HG03432 (cell line): ENCODE data around the gene PTPRT.

Source experiments
- ATAC-seq: cut with Tn5 transposase; IDR thresholded peaks from one replicate; pipeline ENCODE4 v1.9.1; 2021; ENCODE audit warnings: mild to moderate bottlenecking, moderate library complexity; ENCODE audit not compliant: unreplicated experiment

The PTPRT gene

DNA sequence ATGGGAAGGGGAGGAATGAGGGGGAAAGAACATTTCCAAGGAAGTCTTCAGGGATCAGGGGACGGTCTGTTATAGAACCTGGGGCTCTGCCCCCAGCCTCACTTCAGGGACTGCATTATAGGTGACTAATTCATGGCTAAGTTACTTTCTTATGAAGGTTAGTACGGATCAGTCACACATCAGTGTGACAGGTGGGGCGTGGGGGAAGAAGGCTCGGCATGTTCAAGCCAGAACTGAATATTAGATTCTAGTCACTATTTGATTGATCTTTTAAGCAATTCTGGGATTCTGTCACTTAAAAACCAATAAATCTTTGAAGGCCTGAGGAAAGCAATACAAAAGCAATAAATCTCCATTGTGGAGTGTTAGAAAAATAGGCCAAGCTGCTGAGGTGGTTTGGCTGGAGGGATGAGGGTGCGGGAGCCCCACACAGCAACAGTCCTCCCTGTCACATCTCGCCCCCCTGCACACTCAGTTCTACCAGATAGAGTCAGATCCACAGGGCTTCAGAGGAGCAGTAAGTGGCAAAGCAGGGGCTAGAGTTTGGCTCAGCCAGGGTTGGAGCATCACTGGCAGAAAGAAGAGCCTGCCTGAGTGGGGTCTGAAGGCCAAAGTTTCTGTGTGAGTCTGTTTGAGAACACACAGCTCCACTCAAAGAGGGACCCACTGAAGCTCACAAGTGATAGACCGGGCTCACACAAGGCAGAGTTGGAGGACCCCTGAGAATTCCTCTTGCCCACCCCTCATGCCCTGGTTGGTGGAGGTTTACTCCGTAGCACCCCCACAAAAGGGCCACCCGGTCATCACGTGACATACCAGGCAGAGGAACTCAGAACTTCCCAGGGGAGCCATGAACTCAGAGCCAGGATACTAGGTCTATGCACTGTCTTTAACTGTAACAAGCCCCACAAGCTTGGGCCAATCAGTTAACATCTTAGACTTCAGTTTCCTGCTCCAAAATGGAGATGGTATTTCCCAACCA is 843.2 kb downstream of the PTPRT start:
- ATAC-seq: no peak

DNA sequence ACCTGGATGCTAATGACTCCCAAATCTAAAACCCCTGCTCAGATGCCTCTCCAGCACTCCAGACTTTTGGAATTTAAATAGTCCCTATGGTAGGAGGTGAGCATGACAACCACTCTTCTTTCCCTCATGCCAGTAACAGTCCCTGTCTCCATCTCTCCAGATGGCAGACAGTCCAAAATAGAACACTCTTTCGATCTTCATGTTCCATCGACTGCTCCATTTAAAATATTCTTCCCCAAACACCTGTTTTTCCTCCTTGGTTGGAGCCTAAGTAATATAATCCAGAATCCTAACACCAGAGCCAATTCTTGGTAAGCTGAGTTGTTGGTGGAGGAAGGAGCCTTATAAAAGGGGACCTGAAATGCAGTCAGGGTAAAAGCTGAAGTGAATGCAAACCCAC is 848.1 kb downstream of the PTPRT start:
- ATAC-seq: no peak

DNA sequence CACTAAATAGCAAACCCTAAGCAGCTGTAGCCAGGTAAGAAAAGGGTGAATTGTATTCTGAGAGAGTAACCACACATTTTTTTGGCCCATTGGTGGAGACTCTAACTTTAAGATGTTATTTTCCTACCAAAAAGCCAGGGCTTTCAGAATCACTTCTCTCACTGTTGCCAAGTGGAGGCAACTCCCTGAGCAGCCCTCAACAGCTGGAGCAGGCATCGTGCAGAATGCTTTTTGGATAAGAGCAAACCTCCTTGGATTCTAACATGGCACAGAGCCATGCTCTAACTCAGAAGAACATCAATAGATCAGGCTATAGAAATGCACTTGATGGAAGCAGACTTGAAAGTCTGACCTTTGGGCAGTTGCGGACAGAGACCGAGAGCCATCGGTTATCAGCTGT is 849.3 kb downstream of the PTPRT start:
- ATAC-seq: no peak

DNA sequence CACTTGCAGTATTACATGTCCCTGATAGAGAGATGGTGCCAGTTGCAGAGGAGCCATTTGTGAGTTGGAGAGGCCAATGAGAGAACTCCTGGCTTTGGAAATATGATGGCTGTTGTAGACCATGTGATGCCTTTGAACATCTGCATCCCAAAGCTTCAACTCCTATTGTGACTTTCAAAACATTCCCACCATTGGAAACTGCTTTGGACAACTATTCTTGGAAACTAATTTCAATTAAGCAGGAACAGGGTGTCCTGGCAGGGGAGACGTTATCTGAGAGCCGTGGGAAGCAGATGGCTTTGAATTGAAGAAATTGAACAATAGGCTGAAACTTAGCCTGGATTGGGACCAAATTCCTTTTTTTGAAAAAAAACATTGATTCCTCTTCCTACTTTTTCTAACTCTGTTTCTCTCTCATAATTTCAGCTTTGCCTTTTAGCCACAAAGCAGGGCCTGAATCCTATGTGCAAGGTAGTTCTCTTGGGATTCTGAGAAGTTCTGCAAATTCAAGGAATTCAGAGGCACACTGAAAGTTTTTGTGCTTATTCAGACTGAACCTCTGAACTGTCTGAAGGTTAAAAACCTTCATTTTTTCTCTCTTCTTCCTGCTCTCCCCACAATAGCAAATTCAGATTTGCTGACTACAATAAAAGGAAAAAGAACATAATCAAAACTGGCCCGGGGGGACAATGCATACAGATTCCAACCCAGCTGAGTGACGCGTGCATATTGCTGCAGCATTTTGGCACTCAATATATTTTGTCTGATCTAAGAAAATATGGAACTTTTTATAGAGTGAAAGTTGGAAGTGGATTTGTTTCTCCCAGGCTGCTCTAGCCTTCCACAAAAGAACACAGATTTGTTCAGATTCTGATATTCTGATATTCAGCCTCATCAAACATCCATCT is 851.2 kb downstream of the PTPRT start:
- ATAC-seq: no peak

DNA sequence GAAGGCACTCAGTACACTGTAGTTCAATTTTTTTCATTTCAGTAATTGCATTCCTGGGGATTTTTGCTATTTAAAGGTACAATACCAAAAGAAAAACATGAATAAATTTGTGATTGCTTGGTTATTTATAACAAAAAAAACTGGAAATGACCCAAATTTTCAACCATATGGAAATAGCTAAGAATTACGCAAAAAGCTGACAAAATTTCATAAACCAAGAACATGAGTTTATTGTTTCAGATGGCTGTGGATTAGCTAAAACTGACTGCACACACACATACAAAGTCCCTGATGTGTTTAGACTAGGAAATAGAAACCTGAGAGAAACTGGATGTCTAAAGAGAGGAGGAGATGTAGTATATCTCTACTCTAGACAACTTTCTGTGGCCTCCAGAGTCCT is 853.1 kb downstream of the PTPRT start:
- no peak for ATAC-seq

DNA sequence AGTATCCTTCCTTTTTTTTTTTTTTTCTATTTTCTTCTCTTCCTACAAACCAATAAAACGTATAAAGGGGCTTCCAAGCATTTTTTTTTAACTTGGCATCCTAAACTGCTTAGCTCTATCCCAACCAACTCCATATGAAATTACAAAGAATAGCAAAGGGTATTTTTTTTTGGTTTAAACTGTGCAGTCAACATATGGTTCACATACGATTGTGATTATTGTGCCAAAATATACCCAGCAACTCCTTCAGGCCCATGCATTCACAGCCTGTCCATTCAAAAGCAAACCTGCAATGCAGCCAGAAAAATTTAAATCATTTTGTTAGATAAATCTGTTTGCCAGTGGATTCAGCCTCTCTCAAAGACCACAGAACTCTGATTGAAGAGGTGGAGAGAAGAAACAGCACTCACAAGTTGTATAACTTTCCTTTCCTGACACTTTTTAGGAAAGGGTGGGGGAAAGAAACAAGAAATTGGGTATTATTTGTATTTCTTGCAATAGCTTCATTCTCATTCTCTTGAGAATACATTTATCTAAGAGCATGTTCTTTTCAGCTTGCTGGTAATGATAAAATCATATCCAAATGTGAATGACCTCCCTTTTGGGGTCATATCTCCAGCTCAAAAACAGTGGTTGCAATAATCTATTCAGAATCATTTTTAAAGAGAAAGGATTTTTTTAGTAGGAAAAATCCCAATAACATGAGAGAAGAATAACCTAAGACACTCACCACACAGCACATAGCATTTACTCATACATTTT is 870.3 kb downstream of the PTPRT start:
- ATAC-seq: no peak

DNA sequence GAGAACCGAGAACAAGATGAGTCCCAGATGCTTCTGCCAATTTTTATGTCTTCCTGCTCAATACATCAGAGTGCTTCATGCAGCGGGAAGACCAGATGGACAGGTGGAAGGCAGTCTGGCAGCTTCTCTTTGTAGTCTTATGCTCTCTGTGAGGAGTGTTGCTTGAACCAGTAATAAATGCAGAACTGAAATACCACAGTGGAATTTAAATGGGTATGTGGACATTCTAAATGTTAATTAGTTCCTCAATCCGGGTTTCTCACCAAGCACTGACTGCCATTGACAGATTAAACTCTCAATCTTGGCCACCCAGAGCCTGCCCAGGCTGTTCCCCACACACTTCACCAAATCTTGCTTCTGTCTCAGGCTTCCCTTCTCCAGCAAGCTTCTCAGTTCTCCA is 876.0 kb downstream of the PTPRT start:
- ATAC-seq: no peak

DNA sequence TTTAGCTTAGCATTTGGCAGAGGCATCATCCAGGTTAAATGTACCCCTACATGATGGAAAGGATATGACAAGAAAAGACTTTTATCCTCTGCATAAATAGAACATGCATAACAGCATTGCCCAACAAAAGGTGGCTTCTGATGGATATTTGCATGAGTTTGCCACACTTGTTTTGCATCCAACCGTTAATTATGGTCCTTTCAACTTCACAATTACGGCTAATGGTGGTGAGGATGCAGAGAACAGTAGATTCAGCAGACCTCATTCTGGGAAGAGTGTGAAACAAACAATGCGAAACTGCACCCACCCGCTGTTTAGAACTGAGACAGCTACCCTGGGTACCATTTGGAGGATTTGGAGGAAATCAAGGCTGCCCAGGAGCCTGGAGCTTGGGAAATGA is 880.7 kb downstream of the PTPRT start:
- ATAC-seq: no peak

DNA sequence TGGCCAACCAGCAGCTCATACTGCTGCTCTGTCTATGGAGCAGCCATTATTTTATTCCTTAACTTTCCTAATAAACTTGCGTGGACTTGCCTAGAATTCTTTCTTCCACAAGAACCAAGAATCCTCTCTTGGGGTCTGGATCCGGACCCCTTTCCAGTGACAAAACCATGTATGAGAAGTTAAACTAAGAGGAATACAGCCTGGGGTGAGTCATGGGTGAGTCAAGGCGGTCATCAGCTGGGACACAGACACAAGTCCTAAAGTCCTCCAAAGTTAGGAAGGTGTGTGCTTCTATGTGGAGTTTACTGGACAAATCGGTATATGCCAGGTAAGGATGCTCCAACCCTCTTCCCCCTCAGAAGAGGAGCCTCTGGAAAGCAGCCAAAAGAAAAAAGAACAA is 881.5 kb downstream of the PTPRT start:
- ATAC-seq: no peak

DNA sequence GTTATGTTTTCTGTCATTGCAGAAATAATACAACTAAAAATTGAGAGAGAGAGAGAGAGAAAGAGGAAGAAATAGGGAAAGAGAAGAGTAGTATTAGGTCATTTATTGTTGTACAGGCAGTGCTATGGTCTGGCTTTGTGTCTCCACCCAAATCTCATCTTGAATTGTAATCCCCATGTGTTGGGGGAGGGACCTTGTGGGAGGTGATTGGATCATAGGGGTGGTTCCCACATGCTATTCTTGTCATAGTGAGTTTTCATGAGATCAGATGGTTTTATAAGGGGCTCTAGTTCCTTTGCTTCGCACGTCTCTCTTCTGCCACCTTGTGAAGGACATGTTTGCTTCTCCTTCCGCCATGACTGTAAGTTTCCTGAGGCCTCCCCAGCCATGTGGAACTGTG is 894.1 kb downstream of the PTPRT start:
- no peak for ATAC-seq

DNA sequence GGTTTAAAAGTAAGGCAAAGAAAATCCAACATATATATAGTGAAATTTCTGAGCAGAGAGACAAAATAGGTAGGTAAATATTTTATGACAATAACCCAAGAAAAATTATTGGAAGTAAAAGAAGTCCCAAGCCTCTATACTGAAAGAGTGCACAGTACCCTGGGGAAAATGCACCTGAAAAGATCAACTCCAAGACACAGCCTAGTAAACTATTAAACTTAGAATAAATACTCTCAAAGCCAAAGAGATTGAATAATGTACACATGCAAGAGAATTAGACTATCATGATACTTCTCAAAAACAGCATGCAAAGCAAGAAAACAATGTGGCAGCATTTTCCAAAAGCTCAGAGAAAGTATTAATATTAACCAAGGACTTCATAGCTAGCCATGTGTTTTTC is 894.7 kb downstream of the PTPRT start:
- ATAC-seq: no peak

DNA sequence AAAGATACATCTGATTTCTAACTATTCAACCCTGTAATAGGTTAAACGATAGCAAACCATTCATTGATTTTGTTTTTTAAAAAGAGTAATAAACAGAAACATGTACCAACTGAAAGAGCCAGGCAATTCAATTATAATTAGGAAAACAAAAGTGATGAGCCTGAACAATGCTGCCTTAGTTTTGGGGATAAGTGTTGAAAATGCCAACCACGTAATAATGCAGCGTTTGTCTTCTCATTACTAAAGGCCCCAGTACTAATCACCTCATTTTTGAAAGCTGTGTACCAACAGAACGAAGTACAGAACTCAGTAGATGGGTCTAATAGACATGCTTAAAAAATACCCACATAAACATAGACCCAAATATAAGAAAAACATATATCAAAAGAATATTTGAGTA is 907.9 kb downstream of the PTPRT start:
- ATAC-seq: no peak

DNA sequence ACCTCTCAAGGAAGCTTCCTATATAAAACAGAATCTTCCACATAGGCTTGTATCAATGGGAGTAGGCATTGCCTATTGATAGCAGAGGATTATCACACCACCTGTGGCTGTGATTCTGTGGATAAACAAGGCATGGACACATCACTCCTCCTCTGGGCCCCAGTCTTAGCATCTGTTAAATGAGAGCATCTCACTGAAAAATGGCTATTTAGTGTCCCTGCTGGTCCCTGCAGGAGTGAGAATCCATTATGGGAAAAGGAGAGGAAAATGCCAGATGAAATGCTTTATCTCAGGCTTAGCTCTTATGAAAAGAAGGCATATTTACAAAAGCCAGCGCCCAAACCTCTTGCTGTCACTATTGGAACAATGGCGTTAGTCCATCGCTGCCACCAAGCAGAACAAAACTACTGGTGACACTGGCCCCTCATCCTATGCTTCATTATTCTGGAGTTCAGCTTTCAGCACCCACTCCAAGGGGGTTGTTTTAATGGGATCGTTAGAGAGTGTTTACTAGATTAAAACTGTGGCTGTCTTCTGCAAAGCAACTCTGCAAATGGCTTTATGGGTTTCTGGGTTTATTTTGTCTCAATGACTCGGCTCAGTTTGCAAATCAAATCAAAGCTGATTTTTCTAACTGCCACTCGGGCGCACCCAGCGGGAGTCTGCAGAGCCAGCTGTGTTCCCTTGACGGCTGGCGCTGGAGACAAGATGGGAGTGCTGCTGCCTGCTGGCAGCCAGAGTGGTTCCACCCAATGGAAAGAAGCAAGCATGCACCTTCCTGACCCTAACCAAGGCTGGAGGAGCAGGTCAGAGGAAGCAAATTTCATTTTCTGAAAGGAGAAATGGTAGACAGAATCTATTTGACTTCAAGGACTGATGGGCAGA is 912.7 kb downstream of the PTPRT start:
- no peak for ATAC-seq

DNA sequence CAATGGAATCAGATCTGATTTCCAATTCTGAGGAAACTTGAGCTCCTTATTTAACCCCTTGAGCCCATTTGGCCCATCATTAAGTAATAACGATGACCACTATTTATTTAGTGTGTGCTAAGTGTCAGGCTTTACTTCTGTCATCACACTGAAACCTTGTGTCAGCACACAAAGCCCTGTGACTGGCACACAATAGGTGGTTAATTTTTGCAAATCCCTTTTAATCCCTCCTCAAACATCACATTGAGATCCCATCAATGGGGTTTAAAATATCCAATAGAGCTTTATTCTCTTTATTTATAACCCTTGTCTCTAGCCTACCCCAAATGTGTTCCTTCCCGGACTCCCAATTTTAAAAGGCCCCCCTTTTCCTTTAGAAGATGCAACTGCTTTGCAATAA is 914.7 kb downstream of the PTPRT start:
- ATAC-seq: no peak

DNA sequence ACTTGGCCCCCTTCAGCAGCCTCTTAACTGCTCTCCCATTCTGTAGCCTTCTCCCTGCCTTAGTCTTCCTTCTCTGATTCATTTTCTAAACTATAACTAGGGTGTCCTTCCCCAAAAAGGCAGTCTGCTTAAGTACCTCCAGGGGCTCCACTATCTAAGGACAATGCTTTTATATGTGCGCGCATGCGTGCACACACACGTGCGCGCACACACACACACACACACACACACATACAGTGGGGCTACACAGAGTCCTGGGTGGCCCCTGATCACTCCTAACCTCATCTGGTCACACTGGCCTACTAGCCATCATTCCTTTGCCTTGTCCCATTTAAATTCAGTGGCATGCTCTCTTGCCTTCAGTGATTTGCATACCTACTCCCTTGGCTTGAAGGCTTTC is 917.2 kb downstream of the PTPRT start:
- no peak for ATAC-seq

DNA sequence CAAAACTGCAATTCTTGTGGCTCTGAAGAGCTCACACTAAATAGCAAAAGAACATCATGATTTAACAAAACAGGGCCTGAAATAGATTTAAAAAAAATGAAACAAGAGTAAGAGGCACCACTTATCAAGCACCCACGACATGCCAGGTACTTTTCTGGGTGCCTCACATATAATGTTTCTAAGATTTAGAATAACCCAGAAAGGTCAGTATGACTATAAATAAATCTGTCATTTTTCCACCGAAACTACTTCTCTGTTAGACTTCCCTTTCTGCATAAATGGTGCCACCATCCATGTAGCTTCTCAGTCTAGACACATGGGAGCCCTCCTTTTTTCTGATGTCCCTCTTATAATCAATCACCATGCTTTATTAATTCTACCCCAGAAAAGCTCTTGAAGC is 919.2 kb downstream of the PTPRT start:
- ATAC-seq: no peak

DNA sequence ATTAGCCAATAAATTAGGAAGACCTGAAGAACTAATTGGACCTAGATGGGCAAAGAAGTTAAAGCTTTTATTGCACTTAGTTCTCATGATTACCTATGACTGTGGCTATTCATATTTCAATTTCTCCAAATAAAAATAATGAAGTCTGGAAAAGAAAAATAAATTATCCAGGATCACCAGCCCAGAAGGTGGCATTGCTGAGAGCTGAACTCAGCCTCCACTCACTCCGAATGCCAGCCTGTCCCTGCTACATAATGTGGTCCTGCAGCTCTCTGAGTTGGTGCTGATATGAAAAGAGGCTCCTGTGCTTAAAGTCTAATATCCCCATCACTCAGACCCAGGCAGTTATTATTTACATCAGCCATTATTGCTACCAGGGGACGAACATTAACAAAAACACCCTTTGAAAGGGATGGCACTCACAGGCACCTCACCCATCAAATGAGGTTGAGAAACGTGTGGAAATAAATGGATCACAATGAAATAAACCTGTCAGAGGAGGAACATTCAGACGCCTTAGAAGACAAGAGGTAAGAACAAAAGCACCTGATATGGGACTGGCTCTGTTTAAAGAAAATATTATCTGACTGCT is 921.8 kb downstream of the PTPRT start:
- ATAC-seq: no peak

DNA sequence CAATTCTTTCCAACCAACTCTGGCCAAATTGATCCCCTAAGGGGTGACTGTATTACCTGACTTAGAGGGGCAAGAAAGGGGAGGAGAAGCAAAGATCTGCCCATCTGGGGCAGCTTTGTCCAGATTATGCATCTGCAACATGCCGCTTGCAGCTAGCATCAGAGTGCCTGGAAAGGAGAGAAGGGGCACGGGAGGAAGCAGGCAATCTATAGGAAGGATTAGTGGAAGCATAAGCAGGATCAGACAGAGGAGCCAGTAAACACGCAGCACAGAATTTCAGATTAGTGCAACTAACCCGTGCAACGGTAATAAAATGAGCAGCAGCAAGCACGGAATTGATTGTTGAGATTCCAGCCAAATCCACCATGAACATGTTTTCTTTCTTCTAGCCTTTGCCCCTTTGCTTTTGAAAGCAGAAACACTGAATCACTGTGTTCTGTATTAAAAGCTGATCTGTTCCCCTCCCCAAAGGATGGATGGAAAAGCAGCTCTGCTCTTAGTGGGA is 927.9 kb downstream of the PTPRT start:
- no peak for ATAC-seq

DNA sequence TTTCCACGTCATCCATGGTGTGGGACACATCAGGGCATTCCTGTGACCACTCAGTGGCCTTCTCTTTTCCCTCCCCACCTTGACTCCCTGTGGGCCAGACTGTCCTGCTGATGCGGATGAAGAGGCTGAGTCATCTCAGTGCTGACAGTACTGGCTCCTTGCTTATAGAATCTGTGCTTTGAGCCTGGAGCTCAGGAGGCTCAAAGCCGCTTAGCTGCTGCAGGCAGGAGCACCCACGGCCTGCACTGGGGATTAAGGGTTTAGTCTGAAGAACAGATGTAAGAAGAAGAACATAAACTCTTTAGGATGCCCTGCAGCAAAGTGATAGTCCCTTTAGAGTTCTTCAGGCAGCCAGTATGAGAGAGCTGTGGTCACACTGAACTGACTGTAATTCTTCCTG is 929.5 kb downstream of the PTPRT start:
- no peak for ATAC-seq

DNA sequence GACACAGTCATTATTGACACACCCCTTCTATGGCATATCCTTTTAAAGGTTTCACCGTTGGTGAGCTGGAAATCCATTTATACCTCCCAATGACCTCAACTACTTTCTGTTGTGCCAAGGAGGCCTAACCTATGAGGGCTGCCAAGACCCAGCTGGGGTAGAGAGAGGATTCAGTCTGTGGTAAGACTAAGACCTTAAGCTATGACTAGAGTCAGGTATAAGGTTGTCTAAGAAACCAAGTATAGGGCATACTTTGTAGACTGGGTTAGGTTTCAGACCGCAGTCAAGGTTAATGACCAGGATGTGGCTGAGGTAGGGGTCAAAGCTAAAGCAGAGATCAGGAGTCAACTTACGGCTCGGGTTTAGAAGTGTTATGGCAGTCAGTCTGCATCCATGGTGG is 930.3 kb downstream of the PTPRT start:
- ATAC-seq: no peak
